Testis (tissue), 3 donors: ENCODE measurements around the gene ZNF423. TPM values are rescaled to one million over a fixed set of nuclear protein-coding genes. Genes with fewer than 3 reads are reported as not detected.

Experiments
- DNase-seq: peaks from one replicate; pipeline ENCODE4 v3.0.0-alpha.2; 2019
- H3K27ac ChIP-seq, 2 donors: fragments of 200-600 bp; sonication (generic); one replicate each; pipeline ENCODE4 v1.5.1; 2019
- H3K27me3 ChIP-seq: fragments of 200-600 bp; sonication (generic); one replicate; pipeline ENCODE4 v1.5.1; 2019
- H3K36me3 ChIP-seq: fragments of 200-600 bp; sonication (generic); one replicate; pipeline ENCODE4 v1.5.1; 2017; ENCODE audit warnings: low read depth; ENCODE audit errors: missing control alignments
- H3K4me1 ChIP-seq: fragments of 200-600 bp; sonication (generic); one replicate; pipeline ENCODE4 v1.5.1; 2019
- H3K4me3 ChIP-seq, 2 donors: fragments of 200-600 bp; sonication (generic); one replicate each; pipeline ENCODE4 v1.5.1; 2017 to 2019
- H3K9me3 ChIP-seq: fragments of 200-600 bp; sonication (generic); one replicate; pipeline ENCODE4 v1.5.1; 2017
- POLR2A ChIP-seq: fragments of 450-650 bp; IDR thresholded peaks from one replicate; pipeline ENCODE4 v1.6.1; 2017; ENCODE audit warnings: antibody characterized with exemption, mild to moderate bottlenecking, moderate library complexity
- WGBS, 2 donors: methylation state at CpG; one replicate each; pipeline ENCODE4 v1.1.5; 2018; 5-methylcytosine and 5-hydroxymethylcytosine counted together
- intact Hi-C: fragments of 100-400 bp; cut with DNase I; formaldehyde crosslinking; loops from one replicate; pipeline ENCODE4 v1.15.1; 2023; ENCODE audit warnings: low total_unique reads
- polyA plus RNA-seq: library from polyadenylated mRNA; stranded (reverse); fragments of 350-450 nt; fragmentation: Illumina TruSeq; extraction: RNeasy Lipid Tissue Mini Kit (QIAGEN cat#74804); gene quantifications from one replicate; pipeline ENCODE4 v1.2.3, GENCODE V29; 2014; ENCODE audit warnings: low read depth, low replicate concordance; ENCODE audit not compliant: insufficient read depth
- total RNA-seq, 2 donors: library from RNA; depleted of rRNA; stranded (reverse); fragments of >200 nt; gene quantifications; one replicate each; pipeline ENCODE4 v1.2.3, GENCODE V29; 2016
- TF ChIP-seq, protein P1 (sequence below), 3 experiments: fragments of 450-650 bp in 2 of 3; fragments of 200-600 bp in 1 of 3; sonication (generic) in 1 of 3; IDR thresholded peaks; one replicate each; pipeline ENCODE4 v1.5.1; 2016 to 2019; ENCODE audit warnings: antibody characterized with exemption in 3 of 3, mild to moderate bottlenecking in 2 of 3, moderate library complexity in 1 of 3

Gene ZNF423
- total and polyA plus RNA-seq, 3 donors from 2014 or later, result 8.9 to 19.0 (median 12.1) TPM

DNA sequence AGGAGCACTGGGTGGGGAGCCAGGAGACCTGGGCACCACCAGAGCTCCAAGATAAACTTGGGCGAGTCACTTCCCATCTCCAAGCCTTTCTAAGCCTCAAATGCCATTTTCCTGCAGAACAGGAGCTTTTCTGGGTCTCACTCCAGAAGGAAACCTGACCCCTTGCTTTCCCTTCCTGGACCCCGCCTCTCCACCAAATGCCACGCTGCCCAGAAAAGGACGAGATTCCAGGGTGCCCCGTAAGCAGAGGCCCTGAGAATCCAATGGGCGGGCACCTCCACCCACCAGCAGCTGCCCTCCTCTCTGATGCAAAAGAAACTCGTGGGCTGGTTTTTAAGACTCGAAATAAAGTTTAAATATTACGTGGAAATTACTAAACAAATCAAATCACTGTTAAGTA is 31.3 kb downstream of the ZNF423 start:
- Histone ChIP-seq H3K4me1 (peaks cover 25% of the 10 kb centered on the region), H3K36me3 (no peaks in the 10 kb centered on the region), H3K4me3 (no peak overlapping the region), H3K27ac (no peak overlapping the region), H3K27me3 (no peaks in the 10 kb centered on the region), H3K9me3 (no peaks in the 10 kb centered on the region)
- 80 to 89% methylated on average over 9 of the region's 9 CpGs for WGBS, 2 donors
- intact Hi-C loops, result no loop called here
- TF ChIP-seq, protein P1, sequence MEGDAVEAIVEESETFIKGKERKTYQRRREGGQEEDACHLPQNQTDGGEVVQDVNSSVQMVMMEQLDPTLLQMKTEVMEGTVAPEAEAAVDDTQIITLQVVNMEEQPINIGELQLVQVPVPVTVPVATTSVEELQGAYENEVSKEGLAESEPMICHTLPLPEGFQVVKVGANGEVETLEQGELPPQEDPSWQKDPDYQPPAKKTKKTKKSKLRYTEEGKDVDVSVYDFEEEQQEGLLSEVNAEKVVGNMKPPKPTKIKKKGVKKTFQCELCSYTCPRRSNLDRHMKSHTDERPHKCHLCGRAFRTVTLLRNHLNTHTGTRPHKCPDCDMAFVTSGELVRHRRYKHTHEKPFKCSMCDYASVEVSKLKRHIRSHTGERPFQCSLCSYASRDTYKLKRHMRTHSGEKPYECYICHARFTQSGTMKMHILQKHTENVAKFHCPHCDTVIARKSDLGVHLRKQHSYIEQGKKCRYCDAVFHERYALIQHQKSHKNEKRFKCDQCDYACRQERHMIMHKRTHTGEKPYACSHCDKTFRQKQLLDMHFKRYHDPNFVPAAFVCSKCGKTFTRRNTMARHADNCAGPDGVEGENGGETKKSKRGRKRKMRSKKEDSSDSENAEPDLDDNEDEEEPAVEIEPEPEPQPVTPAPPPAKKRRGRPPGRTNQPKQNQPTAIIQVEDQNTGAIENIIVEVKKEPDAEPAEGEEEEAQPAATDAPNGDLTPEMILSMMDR (IDR thresholded peaks at IDR 0.05), result no peak
- no peak for TF ChIP-seq POLR2A
- no peak for DNase-seq

- Histone ChIP-seq H3K4me1 (peaks cover 15% of the 10 kb centered on the region), H3K4me3 (no peak overlapping the region), H3K27me3 (no peaks in the 10 kb centered on the region), H3K36me3 (no peaks in the 10 kb centered on the region), H3K9me3 (no peaks in the 10 kb centered on the region), H3K27ac (no peak overlapping the region)
- no peak for DNase-seq
- 45 to 60% methylated on average over 8 of the region's 8 CpGs for WGBS, 2 donors
- TF ChIP-seq POLR2A, result no peak
- TF ChIP-seq, protein P1 (IDR thresholded peaks at IDR 0.05), result no peak
- intact Hi-C loops, result no loop called here
Observed at GRCh38 chr16:49822649-49823370, 33.1 kb downstream of the ZNF423 start.

GRCh38 chr16:49821614-49822282 is 34.2 kb downstream of the ZNF423 start:
- no peaks in the 10 kb centered on the region for H3K36me3 ChIP-seq
- WGBS, 2 donors, result 59 to 77% methylated on average over 13 of the region's 13 CpGs
- no peak overlapping the region for H3K4me3 ChIP-seq
- H3K27ac ChIP-seq, result no peak overlapping the region
- no peak for TF ChIP-seq POLR2A
- TF ChIP-seq, protein P1 (IDR thresholded peaks at IDR 0.05), result no peak
- DNase-seq, result no peak
- H3K9me3 ChIP-seq, result no peaks in the 10 kb centered on the region
- H3K4me1 ChIP-seq, result peaks cover 17% of the 10 kb centered on the region
- intact Hi-C loops, result no loop called here
- H3K27me3 ChIP-seq, result no peaks in the 10 kb centered on the region

- H3K4me3 ChIP-seq, result no peak overlapping the region
- no peaks in the 10 kb centered on the region for H3K27me3 ChIP-seq
- H3K27ac ChIP-seq, result no peak overlapping the region
- DNase-seq, result no peak
- H3K36me3 ChIP-seq, result no peaks in the 10 kb centered on the region
- 83 to 86% methylated on average over 9 of the region's 9 CpGs for WGBS, 2 donors
- no peaks in the 10 kb centered on the region for H3K9me3 ChIP-seq
- TF ChIP-seq POLR2A, result no peak
- TF ChIP-seq, protein P1 (IDR thresholded peaks at IDR 0.05), result no peak
- peaks cover 20% of the 10 kb centered on the region for H3K4me1 ChIP-seq
- intact Hi-C loops, result no loop called here
Observed at GRCh38 chr16:49821156-49821555, 34.8 kb downstream of the ZNF423 start.
